Stomach (tissue), 9 donors: ENCODE data around the gene USP37. TPM values are rescaled to one million over a fixed set of nuclear protein-coding genes. Genes with fewer than 3 reads are reported as not detected.

ENCODE experiments used
- DNase-seq, 2 donors: peaks; one replicate each; pipeline versions ENCODE4 v3.0.0 to v3.0.0-alpha.2; 2013 to 2019
- H3K27ac ChIP-seq, 5 donors: fragments of 200-600 bp in 4 of 5; sonication (generic) in 4 of 5; one replicate each; pipeline ENCODE4 v1.5.1; 2013 to 2019; ENCODE audit warnings: mild to moderate bottlenecking in 1 of 5, moderate library complexity in 1 of 5
- H3K27me3 ChIP-seq, 3 donors: fragments of 200-600 bp; sonication (generic); one replicate each; pipeline ENCODE4 v1.5.1; 2017 to 2019; ENCODE audit warnings: mixed run types in 1 of 3
- H3K36me3 ChIP-seq, 4 donors: fragments of 200-600 bp; sonication (generic); 1 replicate in 3 of 4; 2 replicates in 1 of 4; pipeline ENCODE4 v1.5.1; 2016 to 2019
- H3K4me1 ChIP-seq, 4 donors: fragments of 200-600 bp; sonication (generic); one replicate each; pipeline ENCODE4 v1.5.1; 2016 to 2019
- H3K4me3 ChIP-seq, 4 donors: fragments of 200-600 bp; sonication (generic) in 3 of 4; one replicate each; pipeline ENCODE4 v1.5.1; 2016 to 2019; ENCODE audit warnings: mild to moderate bottlenecking in 1 of 4
- H3K9me3 ChIP-seq, 4 donors: fragments of 200-600 bp; sonication (generic); one replicate each; pipeline ENCODE4 v1.5.1; 2016 to 2019
- CTCF ChIP-seq, 7 experiments: fragments of 450-650 bp in 4 of 7; fragments of 200-600 bp in 3 of 7; sonication (generic) in 3 of 7; IDR thresholded peaks; one replicate each; pipeline ENCODE4 v1.5.1; 2016 to 2019; ENCODE audit warnings: antibody characterized with exemption in 7 of 7, control low read depth in 2 of 7, mild to moderate bottlenecking in 1 of 7
- EP300 ChIP-seq: sonication (generic); formaldehyde crosslinking; IDR thresholded peaks from one replicate; pipeline ENCODE4 v1.6.1; 2017; ENCODE audit warnings: antibody characterized with exemption
- POLR2A ChIP-seq, 4 donors: fragments of 450-650 bp; IDR thresholded peaks; one replicate each; pipeline ENCODE4 v1.6.1; 2016; ENCODE audit warnings: antibody characterized with exemption in 4 of 4, control low read depth in 2 of 4, mild to moderate bottlenecking in 1 of 4, moderate library complexity in 1 of 4
- POLR2AphosphoS5 ChIP-seq, 3 donors: sonication (generic); formaldehyde crosslinking; IDR thresholded peaks; one replicate each; pipeline ENCODE4 v1.6.1; 2016; ENCODE audit warnings: antibody characterized with exemption in 3 of 3
- WGBS, 5 donors: extraction: QIAGEN DNeasy Blood & Tissue Kit in 3 of 5; methylation state at CpG; one replicate each; pipeline versions ENCODE4 v1.1.5 to v1.1.7; 2013 to 2018; 5-methylcytosine and 5-hydroxymethylcytosine counted together
- intact Hi-C: fragments of 100-400 bp; cut with DNase I; formaldehyde crosslinking; loops from one replicate; pipeline ENCODE4 v1.15.1; 2023; ENCODE audit warnings: low total_unique reads
- polyA plus RNA-seq, 3 donors: library from polyadenylated mRNA; stranded (reverse); fragments of 200-250 nt; gene quantifications; one replicate each; pipeline ENCODE4 v1.2.3, GENCODE V29; 2013
- total RNA-seq, 5 donors: library from RNA; depleted of rRNA; stranded (reverse); fragments of >200 nt; gene quantifications; one replicate each; pipeline versions ENCODE4 v1.1.0 to v1.2.3, GENCODE V29; 2014 to 2016
- donor health status: healthy with polysubstance abuse.
- donor health status: Bipolar disorder and iron deficiency.
- donor health status: healthy.

USP37 gene
- total and polyA plus RNA-seq, 8 donors, result 1.6 to 81.4 (median 5.2) TPM

GRCh38 chr2:218430721-218431120, 137.4 kb downstream of the USP37 start:
- Histone ChIP-seq H3K9me3 (no peaks in the 10 kb centered on the region), H3K27me3 (no peaks in the 10 kb centered on the region), H3K4me1 (no peaks in the 10 kb centered on the region), H3K4me3 (no peak overlapping the region), H3K36me3 (no peaks in the 10 kb centered on the region), H3K27ac (no peak overlapping the region)
- DNase-seq, result no peak
- 90 to 94% (median 93%) methylated on average over 8 to 11 of the region's 11 CpGs for WGBS, 5 donors
- TF ChIP-seq POLR2AphosphoS5 (IDR thresholded peaks at IDR 0.05) (no peak), POLR2A (IDR thresholded peaks at IDR 0.05) (no peak), EP300 (no peak), CTCF (IDR thresholded peaks at IDR 0.05) (no peak)
- intact Hi-C loops, result no loop called here

GRCh38 chr2:218429911-218430692, 138.0 kb downstream of the USP37 start:
- DNase-seq, result no peak
- WGBS, 5 donors, result 66 to 78% (median 71%) methylated on average over 9 of the region's 9 CpGs
- Histone ChIP-seq H3K27me3 (no peaks in the 10 kb centered on the region), H3K36me3 (no peaks in the 10 kb centered on the region), H3K4me3 (no peak overlapping the region), H3K27ac (no peak overlapping the region), H3K4me1 (no peaks in the 10 kb centered on the region), H3K9me3 (no peaks in the 10 kb centered on the region)
- no peak for TF ChIP-seq POLR2A (IDR thresholded peaks at IDR 0.05)
- TF ChIP-seq EP300, result no peak
- intact Hi-C loops, result no loop called here

- WGBS, 5 donors, result 89 to 97% (median 92%) methylated on average over 20 to 24 of the region's 24 CpGs
- Histone ChIP-seq H3K36me3 (no peaks in the 10 kb centered on the region), H3K27me3 (no peaks in the 10 kb centered on the region), H3K27ac (no peak overlapping the region), H3K4me1 (no peaks in the 10 kb centered on the region), H3K9me3 (no peaks in the 10 kb centered on the region), H3K4me3 (no peak overlapping the region)
- no peak for TF ChIP-seq EP300
- TF ChIP-seq POLR2A (IDR thresholded peaks at IDR 0.05), result no peak
- no peak for TF ChIP-seq CTCF (IDR thresholded peaks at IDR 0.05)
- TF ChIP-seq POLR2AphosphoS5 (IDR thresholded peaks at IDR 0.05), result no peak
- intact Hi-C loops, result no loop called here
- no peak for DNase-seq
Measured at GRCh38 chr2:218428846-218429558, 139.1 kb downstream of the USP37 start.

GRCh38 chr2:218427741-218428140, 140.4 kb downstream of the USP37 start:
- Histone ChIP-seq H3K4me1 (no peaks in the 10 kb centered on the region), H3K27ac (no peak overlapping the region), H3K36me3 (no peaks in the 10 kb centered on the region), H3K27me3 (no peaks in the 10 kb centered on the region), H3K9me3 (no peaks in the 10 kb centered on the region), H3K4me3 (no peak overlapping the region)
- no peak for DNase-seq
- intact Hi-C loops, result no loop called here
- TF ChIP-seq POLR2AphosphoS5 (IDR thresholded peaks at IDR 0.05) (no peak), POLR2A (IDR thresholded peaks at IDR 0.05) (no peak), CTCF (IDR thresholded peaks at IDR 0.05) (no peak), EP300 (no peak)
- WGBS, 5 donors, result 59 to 74% (median 68%) methylated on average over 10 to 11 of the region's 11 CpGs
